ENCODE data around the gene PPM1J. TPM values are rescaled to one million over a fixed set of nuclear protein-coding genes. Genes with fewer than 3 reads are reported as not detected.

PPM1J gene
- total RNA-seq, 1 donor from 2014 or later = 1.5 TPM

DNA sequence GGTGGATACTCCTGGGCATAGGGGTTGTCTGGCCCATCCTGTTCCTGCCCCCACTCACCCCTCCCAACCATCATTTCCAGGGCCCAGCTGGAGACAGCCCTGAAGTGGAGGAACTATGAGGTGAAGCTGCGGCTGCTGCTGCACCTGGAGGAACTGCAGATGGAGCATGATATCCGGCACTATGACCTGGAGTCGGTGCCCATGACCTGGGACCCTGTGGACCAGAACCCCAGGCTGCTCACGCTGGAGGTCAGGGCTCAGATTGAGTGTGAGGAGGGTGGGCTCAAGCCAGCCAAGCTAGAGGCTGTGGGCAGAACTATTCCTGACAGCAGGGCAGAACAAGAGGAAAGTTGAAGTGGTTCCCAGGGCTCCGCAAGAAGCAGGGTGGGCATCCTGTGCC, 22.5 kb downstream of the PPM1J start:
- no peak for DNase-seq (ENCODE audit: low read depth)

DNA sequence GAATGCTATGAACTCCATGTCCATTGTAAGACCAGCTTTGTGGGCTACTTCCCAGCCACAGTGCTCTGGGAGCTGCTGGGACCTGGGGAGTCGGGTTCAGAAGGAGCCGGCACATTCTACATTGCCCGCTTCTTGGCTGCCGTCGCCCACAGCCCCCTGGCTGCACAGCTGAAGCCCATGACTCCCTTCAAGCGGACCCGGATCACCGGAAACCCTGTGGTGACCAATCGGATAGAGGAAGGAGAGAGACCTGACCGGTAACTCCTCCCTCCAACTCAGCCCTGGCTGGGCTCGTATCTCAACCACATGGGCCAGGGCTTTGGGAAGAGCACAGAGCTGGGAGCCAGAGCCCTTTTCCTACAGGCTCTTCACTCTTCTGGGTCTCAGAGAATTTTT, 25.3 kb downstream of the PPM1J start:
- no peak for DNase-seq (ENCODE audit: low read depth)

DNA sequence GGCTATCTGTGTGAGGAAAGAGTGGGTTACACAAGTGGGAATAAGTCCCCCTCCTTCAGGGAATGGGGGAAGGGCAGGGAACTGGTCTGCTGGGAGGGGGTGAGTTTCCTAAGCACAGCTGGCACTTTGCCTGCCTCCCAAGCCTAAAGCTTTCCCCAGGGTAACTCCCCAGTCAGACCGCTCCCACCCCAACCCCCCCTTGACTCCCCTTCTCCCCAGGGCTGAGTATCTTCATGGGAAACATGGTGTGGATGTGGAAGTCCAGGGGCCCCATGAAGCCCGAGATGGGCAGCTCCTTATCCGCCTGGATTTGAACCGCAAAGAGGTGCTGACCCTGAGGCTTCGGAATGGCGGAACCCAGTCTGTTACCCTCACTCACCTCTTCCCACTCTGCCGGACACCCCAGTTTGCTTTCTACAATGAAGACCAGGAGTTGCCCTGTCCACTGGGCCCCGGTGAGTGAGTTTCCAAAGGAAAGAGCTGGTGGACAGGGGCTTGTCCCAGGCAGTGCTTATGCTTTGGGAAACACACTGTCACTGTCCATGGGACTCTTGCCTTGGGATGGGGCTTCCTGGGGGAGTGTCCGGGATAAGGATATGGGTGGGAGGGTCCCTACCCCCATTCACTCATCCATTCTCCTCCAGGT, 25.8 kb downstream of the PPM1J start:
- DNase-seq (ENCODE audit: low read depth) = no peak

DNA sequence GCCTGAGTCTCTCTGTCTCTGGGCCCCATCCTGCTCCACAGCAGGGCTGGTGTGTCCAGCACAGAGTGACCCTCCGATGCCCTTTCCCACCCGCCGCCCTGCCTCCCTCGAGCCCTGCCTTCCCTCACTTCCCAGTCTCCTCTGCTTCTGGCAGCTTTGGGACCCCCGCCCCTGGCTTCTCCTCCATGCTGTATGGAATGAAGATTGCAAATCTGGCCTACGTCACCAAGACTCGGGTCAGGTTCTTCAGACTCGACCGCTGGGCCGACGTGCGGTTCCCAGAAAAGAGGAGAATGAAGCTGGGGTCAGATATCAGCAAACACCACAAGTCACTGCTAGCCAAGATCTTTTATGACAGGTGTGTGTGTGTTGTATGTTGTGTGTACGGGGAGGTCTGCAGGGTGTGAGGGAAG, 26.3 kb downstream of the PPM1J start:
- DNase-seq (ENCODE audit: low read depth) = peak; percentile 40

DNA sequence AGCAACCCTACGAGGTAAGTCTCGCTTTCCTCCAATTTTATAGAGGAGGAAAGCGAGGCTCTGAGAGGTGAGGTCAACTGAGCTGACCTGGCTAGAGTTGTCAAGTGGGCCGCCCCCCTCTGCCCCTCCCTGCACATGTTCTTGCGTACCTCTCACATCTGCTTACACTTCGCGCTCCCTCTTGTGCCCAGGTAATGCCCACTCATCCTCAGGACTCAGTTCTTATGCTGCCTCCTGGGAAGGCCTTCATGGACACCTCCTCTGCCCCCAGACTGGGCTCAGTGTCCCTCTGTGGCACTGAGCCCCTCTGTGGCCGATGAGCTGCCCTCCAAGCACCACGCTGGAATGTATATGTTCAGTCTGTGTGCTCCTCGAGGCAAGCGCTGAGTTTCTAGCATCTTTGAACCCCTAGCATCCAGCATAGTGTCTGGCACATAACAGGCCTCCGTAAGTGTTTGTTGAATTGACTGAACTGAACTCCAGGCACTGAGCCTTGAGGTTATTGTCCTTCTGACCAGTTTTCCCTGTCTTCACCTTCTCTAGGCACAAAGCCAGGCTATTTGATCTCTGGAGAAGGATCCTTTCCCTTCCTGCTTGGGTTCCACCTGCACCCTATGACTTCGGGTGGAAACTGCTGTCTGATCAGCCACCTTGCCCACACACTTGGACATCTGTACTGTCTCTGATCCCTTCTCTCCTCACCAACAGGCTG, 27.2 kb downstream of the PPM1J start:
- DNase-seq (ENCODE audit: low read depth) = no peak

DNA sequence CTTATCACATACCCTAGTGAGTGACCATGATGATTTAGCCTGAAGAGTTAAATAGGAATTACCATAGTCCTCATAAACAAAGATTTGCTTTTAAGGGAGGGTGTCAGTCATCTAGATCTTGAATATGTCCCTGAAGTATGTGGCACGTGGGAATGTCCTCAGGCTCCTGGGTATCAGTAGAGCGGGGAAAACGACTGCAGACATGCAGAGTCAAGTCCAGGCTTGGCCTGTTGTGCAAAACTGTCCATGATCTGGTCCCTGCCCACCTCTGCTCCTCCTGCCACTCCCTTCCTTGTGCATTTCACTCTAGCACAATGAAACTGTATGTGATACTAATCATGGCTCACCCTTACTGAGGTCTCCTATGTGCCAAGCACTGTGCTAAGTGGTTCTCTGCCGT, 27.8 kb downstream of the PPM1J start:
- no peak for DNase-seq (ENCODE audit: low read depth)

DNA sequence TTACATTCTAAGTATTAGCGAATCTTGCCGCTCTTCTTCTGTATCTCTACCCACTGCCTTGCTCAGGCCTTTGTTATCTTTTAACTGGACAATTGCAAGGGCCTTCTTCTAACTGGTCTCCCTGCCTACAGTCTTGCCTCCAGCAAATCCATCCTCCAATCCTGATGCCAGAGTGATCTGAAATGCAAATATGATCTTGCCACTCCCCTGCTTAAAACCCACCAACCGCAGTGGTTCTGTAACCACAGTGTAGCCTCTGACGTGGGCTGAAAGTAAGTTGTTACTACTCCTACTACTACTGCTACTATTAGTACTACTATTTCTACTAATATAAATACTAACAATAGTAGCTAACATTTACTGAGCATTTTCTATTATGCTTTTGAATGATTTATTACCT, 28.3 kb downstream of the PPM1J start:
- DNase-seq (ENCODE audit: low read depth) = peak; percentile 22

DNA sequence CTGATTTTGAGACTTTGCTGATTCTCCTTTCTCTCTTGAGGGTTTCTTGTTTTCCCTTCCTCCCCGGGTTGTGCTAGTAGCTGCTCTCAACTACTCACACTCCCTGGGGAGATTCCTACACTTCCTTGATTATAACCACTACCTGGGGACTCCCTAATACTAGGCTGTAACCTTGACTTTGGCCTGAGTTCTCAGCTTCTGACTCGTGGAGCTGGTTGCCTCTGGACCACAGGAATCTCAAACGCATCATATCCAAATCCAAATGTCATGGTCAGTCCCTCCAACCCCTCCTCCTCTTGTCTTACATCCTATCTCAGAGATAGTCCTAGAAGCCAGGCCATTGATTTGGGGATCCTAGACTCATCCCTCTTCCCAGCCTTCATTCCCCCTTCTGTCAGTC, 28.7 kb downstream of the PPM1J start:
- DNase-seq (ENCODE audit: low read depth) = peak; percentile 62

DNA sequence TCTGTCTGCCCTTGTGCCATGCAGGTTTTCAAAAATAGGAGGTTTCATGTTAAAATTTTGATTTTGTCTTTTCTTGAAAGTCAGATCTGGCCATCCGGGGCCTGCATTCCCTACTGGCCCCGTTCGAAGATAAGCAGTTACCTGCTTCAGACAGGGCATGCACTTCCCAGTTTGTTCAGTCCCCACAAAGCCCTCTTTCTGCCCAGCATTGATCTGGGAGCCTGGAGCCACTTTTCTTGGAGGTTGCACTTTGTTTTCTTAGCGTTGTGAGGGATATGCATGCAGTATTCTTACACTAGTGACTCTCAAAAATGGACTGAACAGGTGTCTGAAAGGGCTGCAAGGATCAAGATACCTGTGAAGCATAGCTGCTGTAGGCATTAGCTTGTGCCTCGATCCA, 29.2 kb downstream of the PPM1J start:
- no peak for DNase-seq (ENCODE audit: low read depth)

DNA sequence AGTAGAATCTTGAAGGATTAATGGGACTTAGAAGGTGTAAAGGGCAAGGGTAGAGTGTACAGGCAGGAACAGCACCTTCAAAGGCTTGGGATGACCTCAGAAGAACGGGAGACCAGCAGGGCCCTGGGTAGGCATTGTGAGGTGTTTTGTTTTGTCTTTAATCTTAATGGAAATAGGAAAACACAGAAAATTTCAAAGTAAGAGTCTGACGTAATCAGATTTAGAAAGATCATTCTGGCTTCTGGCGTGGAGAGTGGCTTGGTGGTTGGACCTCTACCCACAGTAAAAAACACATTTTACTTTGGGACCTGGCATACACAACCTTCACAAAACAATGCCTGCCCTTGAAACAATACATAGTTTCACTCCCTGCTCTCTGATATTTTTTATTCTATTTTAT, 36.5 kb downstream of the PPM1J start:
- DNase-seq (ENCODE audit: low read depth) = no peak

DNA sequence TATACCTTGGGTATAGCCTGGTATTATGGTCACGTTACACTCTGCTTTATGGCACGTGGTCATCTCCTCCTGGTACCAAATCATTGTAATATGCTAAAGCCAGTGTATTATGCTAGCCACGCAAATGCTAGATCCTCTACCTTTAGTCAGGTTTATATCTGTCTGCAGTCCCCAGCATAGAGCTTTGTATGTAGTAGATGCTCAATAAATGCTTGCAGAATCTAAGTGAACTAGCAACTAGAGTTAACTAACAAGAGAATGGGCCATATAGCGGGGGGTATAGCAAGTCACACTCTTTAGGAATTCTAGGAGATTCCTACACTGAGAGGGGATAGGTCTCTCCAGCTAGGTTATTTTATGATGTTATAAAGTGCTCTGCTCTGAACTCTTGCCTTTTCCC, 37.6 kb downstream of the PPM1J start:
- no peak for DNase-seq (ENCODE audit: low read depth)

DNA sequence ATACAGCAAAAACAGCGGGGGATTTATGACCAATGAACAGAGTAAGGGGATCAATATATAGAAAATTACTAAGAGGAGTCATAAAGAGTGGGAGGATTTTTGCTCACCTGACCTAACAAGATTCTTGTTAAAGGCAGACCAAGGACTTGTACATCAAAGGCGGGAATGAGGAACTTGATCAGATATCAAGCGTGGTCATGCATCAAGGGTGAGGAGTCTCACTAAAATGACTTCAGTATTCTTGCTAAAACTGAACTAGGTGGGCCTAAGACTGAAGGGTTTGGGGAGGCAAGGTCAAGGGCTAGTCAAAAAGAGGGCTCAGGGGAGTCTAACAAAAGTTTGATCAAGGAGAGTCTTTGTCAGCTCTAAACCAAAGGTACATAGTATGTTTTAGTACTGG, 38.6 kb downstream of the PPM1J start:
- DNase-seq (ENCODE audit: low read depth) = no peak

DNA sequence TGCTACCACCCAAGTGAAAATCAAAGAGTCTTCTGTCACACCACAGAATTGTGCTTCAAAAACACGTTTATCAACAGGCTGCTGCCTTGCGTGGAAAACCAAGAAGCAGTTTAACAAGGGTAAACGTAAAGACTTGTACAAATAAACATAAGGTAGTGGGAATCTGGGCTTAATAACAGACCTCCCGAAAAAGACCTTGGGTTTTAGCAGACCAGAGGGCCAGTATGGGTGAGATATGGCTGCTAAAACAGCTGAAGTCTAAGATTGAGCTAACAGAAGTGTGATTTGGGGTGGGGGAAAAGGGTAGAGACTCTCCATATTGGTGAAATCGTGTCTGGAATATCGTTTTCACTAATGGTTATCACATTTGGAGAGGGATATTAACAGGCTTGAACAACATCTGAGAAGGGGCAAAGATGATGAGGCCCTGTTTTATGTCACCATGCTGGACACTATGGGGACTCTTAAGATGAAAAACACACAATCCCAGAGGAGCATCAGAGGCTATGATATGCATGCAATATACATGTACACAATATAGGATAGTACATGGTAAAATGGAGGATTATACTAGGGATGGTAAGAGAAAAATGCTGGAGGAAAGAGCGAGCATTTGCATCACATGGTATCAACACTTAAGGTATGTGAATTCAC, 39.3 kb downstream of the PPM1J start:
- DNase-seq (ENCODE audit: low read depth) = no peak

DNA sequence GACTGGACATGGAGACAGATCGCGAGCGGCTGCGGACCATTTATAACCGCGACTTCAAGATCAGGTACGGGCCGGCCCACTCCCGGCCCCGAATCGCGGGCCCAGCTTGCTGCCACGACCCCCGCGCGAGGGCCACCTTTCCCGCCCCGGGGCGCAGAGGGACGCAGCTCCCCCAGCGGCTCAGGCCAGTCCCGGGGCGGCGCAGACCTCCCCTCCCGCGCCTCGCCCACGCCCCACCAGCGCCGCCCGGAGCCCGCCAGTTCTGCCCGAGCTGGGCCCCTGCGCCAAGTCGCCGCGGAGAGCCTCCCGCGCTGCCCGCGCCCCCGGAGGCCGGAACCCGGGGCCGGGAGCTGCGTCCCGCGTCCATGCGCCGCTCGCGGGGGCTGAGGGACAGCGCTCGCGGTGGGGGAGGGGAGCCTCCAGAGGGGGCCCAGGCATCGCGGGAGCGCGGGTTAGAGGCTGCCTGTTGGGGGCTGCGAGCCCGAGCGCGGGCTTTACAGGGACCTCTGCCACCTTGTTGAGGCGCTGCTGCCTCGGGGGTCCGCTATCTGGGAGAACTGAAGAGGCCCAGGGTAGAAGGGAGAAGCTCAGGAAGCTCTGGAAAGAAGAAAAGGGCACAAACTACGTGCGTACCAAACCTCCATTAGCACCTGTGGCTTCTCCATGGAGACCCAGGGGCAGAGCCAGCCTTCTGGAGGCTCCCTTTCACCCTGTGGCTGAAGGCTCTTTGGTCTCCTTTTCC, 40.0 kb downstream of the PPM1J start:
- DNase-seq (ENCODE audit: low read depth) = peak; percentile 52

DNA sequence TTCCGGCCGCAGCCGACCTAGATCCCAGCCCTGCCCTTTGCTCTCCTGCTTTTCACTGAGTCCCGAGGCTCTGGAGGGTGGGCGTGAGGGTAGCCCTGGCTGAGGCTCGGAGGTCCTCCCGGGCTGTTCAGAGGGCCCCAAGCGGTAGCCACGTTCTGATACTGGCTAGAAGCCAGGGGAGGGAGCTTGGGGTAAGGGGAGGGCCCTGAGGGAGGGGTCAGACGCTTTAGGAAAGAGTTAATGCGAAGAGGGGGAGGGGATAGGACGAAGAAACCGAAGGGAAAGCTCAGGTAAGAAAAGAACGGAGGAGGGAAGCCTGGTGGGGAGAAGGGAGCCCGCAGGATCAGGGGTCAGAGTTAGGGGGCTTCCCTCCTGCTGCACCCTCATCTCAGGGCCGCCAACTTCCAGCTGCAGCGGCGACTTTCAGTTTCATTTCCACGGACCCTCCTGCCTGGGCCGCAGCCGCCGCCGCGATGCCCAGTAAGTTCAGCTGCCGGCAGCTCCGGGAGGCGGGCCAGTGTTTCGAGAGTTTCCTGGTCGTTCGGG, 40.6 kb downstream of the PPM1J start, which contains the start of gene MOV10:
TSS of gene MOV10 (plus strand) at position 220 of the 546 bp plus-strand sequence. CDS start at position 474, 254 bp downstream.
- peak; percentile 80 for DNase-seq (ENCODE audit: low read depth)

DNA sequence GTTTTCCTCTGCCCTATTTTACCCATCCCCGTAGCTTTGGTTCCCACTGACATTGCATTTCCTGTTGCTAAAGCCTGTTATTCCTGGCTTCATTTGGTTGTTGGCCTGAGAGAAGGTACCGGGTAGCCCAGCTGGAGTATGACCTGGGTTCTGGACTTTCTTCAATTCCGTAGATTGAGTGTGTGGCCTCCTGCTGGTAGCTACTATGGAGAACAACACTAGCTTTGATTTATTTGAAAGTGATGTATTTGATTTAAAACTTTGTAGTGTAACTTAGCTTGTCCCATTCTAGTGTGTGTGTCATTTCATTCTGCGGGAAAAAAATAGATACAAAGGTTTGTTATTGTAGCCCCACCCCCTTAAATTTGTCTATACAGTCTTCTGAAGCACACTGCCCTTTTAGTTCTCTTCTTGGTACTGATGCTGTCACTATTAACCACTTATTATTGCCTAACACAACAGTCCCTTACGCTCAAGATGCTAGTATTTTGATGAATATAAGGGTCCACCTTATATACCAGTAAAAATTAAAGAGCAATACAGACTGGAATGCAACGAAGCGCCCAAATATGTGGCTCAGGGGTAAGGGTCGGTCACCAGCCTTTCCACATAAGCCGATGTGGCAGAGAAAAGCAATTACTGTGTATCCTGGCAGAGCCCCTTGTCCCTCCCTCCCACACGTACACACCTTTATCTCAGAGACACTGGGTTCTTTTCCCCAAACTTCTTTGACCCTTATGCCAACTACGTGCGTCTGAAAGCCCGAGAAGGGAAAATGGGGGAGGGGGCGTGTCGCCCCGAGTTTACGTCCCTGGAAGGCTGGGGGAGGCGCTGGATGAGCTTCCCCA, 41.3 kb downstream of the PPM1J start:
- DNase-seq (ENCODE audit: low read depth) = peak; percentile 55

DNA sequence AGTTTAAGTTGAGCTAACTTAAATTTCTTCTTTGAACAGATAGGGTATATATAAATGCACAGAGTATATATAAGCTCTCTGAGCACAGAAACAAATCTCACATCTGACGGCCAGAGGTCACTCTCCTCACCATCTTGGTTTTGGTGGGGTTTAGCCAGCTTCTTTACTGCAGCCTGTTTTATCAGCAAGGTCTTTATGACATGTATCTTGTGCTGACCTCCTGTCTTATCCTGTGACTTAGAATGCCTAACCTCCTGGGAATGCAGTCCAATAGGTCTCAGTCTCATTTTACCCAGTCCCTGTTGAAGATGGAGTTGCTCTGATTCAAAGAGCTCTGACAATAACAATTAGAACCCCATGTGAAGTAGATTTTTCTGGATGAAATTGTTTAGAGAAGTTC, 42.3 kb downstream of the PPM1J start:
- DNase-seq (ENCODE audit: low read depth) = no peak

DNA sequence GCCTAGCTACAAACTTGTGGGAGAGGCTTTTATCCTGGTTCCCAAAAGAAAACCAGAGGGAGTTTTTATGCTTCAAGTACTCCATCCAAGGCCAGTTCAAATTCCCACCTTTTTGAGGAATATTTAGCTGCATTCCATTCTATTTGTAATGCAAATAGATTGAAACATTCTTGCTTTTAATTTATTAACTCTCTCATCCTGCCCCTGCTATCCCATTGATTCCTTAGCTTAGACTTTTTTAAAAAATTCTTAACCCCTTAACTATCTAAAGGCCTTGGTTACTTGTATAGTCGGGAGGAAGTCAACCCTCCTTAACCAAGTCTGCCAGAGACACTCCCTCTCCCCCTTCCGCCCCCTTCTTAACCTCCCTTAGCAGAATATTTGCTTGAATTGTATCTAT, 43.1 kb downstream of the PPM1J start:
- DNase-seq (ENCODE audit: low read depth) = no peak

DNA sequence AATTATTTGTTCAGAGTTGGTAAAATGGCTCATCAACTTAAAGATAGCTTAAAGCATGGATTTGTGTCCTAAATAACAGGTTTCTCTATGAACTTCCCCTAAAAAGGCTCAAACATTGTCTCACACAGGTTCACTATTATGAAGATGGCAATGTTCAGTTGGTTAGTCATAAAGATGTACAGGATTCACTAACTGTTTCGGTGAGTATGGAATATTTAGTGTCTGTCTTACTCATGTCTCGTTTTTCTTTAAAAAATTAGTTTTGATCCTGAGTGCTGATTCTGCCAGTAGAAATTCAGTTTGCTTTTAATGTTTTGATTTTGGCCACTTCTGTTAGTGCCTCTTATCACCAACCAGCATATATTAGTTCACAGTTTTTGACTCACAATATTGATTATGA, 48.2 kb downstream of the PPM1J start:
- no peak for DNase-seq (ENCODE audit: low read depth)

DNA sequence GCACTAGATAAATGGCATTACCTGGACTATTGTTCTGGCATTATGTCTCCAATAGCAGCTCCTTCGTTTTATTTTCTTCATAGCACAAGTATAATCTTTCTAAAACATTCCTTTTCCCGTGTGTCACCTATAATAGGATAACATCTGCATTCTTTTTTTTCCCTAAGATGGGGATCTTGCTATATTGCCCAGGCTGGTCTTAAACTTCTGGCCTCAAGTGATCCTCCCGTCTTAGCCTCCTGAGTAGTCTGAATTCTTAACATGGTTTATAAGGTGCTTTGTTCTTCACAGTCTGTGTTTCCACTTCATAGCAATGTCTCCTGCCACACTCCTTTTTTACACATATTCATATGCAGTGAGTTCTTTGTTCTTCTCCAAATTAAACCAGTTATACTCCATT, 49.3 kb downstream of the PPM1J start:
- no peak for DNase-seq (ENCODE audit: low read depth)
